22Rv1 (cell line): ENCODE results near the gene KCNQ2.

Source experiments
- H3K27ac ChIP-seq: fragments of 450-650 bp; 2 replicates; pipeline ENCODE4 v1.5.1; 2017
- CTCF ChIP-seq: fragments of 450-650 bp; IDR thresholded peaks from 2 replicates; pipeline ENCODE4 v1.5.1; 2017; ENCODE audit warnings: mild to moderate bottlenecking
- ZFX ChIP-seq: fragments of 450-650 bp; IDR thresholded peaks from 2 replicates; pipeline ENCODE4 v1.6.1; 2017; ENCODE audit warnings: antibody characterized with exemption, borderline replicate concordance

Gene KCNQ2

GRCh38 chr20:63433756-63434531 is 38.5 kb downstream of the KCNQ2 start:
- no peak overlapping the region for H3K27ac ChIP-seq
- TF ChIP-seq ZFX (no peak), CTCF (no peak)

GRCh38 chr20:63433351-63433750 is 39.1 kb downstream of the KCNQ2 start:
- TF ChIP-seq ZFX, result no peak
- no peak for TF ChIP-seq CTCF
- no peak overlapping the region for H3K27ac ChIP-seq

GRCh38 chr20:63432577-63433325 is 39.7 kb downstream of the KCNQ2 start:
- no peak overlapping the region for H3K27ac ChIP-seq
- no peak for TF ChIP-seq CTCF

GRCh38 chr20:63431944-63432343 is 40.5 kb downstream of the KCNQ2 start:
- TF ChIP-seq ZFX (no peak), CTCF (no peak)

GRCh38 chr20:63430891-63431290 is 41.6 kb downstream of the KCNQ2 start:
- TF ChIP-seq CTCF (no peak), ZFX (no peak)
- H3K27ac ChIP-seq, result no peak overlapping the region

More at GRCh38 chr20:63431944-63432343, 40.5 kb downstream of the KCNQ2 start:
- H3K27ac ChIP-seq, result no peak overlapping the region

- TF ChIP-seq CTCF, result no peak
- no peak for TF ChIP-seq ZFX
- H3K27ac ChIP-seq, result no peak overlapping the region
Measured at GRCh38 chr20:63429992-63430391, 42.5 kb downstream of the KCNQ2 start.

GRCh38 chr20:63428906-63429575 is 43.4 kb downstream of the KCNQ2 start:
- TF ChIP-seq CTCF, result no peak
- no peak for TF ChIP-seq ZFX
- H3K27ac ChIP-seq, result no peak overlapping the region
